Large intestine (tissue), 3 donors: ENCODE data around the gene DLEC1. TPM values are rescaled to one million over a fixed set of nuclear protein-coding genes. Genes with fewer than 3 reads are reported as not detected.

ENCODE experiments used
- DNase-seq, 2 donors: peaks; one replicate each; pipeline versions ENCODE4 v3.0.0 to v3.0.0-alpha.2; 2013
- H3K27ac ChIP-seq: one replicate; pipeline ENCODE4 v1.5.1; 2013; ENCODE audit warnings: low read length
- H3K27me3 ChIP-seq: 2 replicates; pipeline ENCODE4 v1.6.1; 2013; ENCODE audit warnings: low read length; ENCODE audit not compliant: control insufficient read depth, insufficient read depth
- H3K36me3 ChIP-seq: 2 replicates; pipeline ENCODE4 v1.6.1; 2013; ENCODE audit warnings: low read length; ENCODE audit not compliant: control insufficient read depth, insufficient read depth
- H3K4me1 ChIP-seq: one replicate; pipeline ENCODE4 v1.6.1; 2013; ENCODE audit warnings: low read length; ENCODE audit not compliant: control insufficient read depth, insufficient read depth
- H3K4me3 ChIP-seq: one replicate; pipeline ENCODE4 v1.5.1; 2013; ENCODE audit warnings: low read length
- H3K9me3 ChIP-seq: one replicate; pipeline ENCODE4 v1.6.1; 2013; ENCODE audit warnings: mild to moderate bottlenecking, low read depth, low read length, moderate library complexity; ENCODE audit not compliant: control insufficient read depth
- WGBS: methylation state at CpG from one replicate; pipeline ENCODE4 v1.1.5; 2013; ENCODE audit warnings: low lambda C conversion rate; ENCODE audit not compliant: insufficient coverage; 5-methylcytosine and 5-hydroxymethylcytosine counted together
- polyA plus RNA-seq: library from polyadenylated mRNA; unstranded; fragments of 120-200 nt; gene quantifications from one replicate; pipeline ENCODE4 v1.2.1, GENCODE V29; 2013

Gene DLEC1
- polyA plus RNA-seq, 1 donor = 1.2 TPM

GRCh38 chr3:38138349-38139190 is 99.6 kb downstream of the DLEC1 start, which contains the start of gene MYD88:
Gene MYD88 (plus strand): TSS chr3:38138661. CDS start chr3:38138701, 40 bp downstream.
- DNase-seq = peak; percentile 59 to 88
- peaks cover 30% of the 10 kb centered on the region for H3K4me1 ChIP-seq
- H3K36me3 ChIP-seq = peaks cover 28% of the 10 kb centered on the region
- no CpG with 5 or more reads among the region's 65 CpGs for WGBS
- peak within 1 kb of the TSS; percentile 75 for H3K4me3 ChIP-seq
- H3K9me3 ChIP-seq = no peaks in the 10 kb centered on the region
- H3K27me3 ChIP-seq = no peaks in the 10 kb centered on the region
- peak within 1 kb of the TSS; percentile 86 for H3K27ac ChIP-seq

- H3K27ac ChIP-seq = peak overlapping the region; percentile 86
- WGBS = no CpG with 5 or more reads among the region's 8 CpGs
- no peaks in the 10 kb centered on the region for H3K27me3 ChIP-seq
- peaks cover 24% of the 10 kb centered on the region for H3K4me1 ChIP-seq
- no peaks in the 10 kb centered on the region for H3K9me3 ChIP-seq
- peaks cover 23% of the 10 kb centered on the region for H3K36me3 ChIP-seq
- no peak for DNase-seq
- peak overlapping the region; percentile 75 for H3K4me3 ChIP-seq
These were observed 100.2 kb downstream of the DLEC1 start for GRCh38 chr3:38139191-38139590.

- H3K9me3 ChIP-seq = no peaks in the 10 kb centered on the region
- H3K27me3 ChIP-seq = no peaks in the 10 kb centered on the region
- H3K4me3 ChIP-seq = peak overlapping the region; percentile 75
- H3K36me3 ChIP-seq = peaks cover 20% of the 10 kb centered on the region
- H3K4me1 ChIP-seq = peaks cover 19% of the 10 kb centered on the region
- DNase-seq = no peak
- no peak overlapping the region for H3K27ac ChIP-seq
- WGBS = no CpG with 5 or more reads among the region's 7 CpGs
These were observed 100.6 kb downstream of the DLEC1 start for GRCh38 chr3:38139652-38140051.

- Histone ChIP-seq H3K27me3 (no peaks in the 10 kb centered on the region), H3K4me1 (peaks cover 14% of the 10 kb centered on the region), H3K27ac (no peak overlapping the region), H3K4me3 (no peak overlapping the region), H3K9me3 (no peaks in the 10 kb centered on the region), H3K36me3 (peaks cover 20% of the 10 kb centered on the region)
- DNase-seq = no peak
- no CpG with 5 or more reads among the region's 13 CpGs for WGBS
These were observed 101.5 kb downstream of the DLEC1 start for GRCh38 chr3:38140326-38141172.

GRCh38 chr3:38141173-38141951 is 102.4 kb downstream of the DLEC1 start:
- no peak for DNase-seq
- Histone ChIP-seq H3K9me3 (no peaks in the 10 kb centered on the region), H3K27ac (no peak overlapping the region), H3K4me1 (peaks cover 14% of the 10 kb centered on the region), H3K27me3 (no peaks in the 10 kb centered on the region), H3K4me3 (no peak overlapping the region), H3K36me3 (peaks cover 20% of the 10 kb centered on the region)
- WGBS = no CpG with 5 or more reads among the region's 7 CpGs

GRCh38 chr3:38141952-38142273 is 102.9 kb downstream of the DLEC1 start:
- Histone ChIP-seq H3K4me1 (peaks cover 14% of the 10 kb centered on the region), H3K27ac (no peak overlapping the region)
- no CpG with 5 or more reads among the region's 2 CpGs for WGBS

GRCh38 chr3:38142959-38143358 is 104.0 kb downstream of the DLEC1 start:
- Histone ChIP-seq H3K27ac (no peak overlapping the region), H3K27me3 (no peaks in the 10 kb centered on the region), H3K4me1 (peaks cover 10% of the 10 kb centered on the region), H3K9me3 (no peaks in the 10 kb centered on the region), H3K4me3 (no peak overlapping the region), H3K36me3 (peaks cover 20% of the 10 kb centered on the region)
- WGBS = no CpG with 5 or more reads among the region's 1 CpG
- no peak for DNase-seq

More at GRCh38 chr3:38141952-38142273, 102.9 kb downstream of the DLEC1 start:
- Histone ChIP-seq H3K27me3 (no peaks in the 10 kb centered on the region), H3K4me3 (no peak overlapping the region), H3K36me3 (peaks cover 20% of the 10 kb centered on the region), H3K9me3 (no peaks in the 10 kb centered on the region)
- DNase-seq = no peak

- no CpG with 5 or more reads among the region's 3 CpGs for WGBS
- no peak for DNase-seq
- peaks cover 20% of the 10 kb centered on the region for H3K36me3 ChIP-seq
- no peak overlapping the region for H3K27ac ChIP-seq
- H3K4me1 ChIP-seq = peaks cover 8% of the 10 kb centered on the region
- no peaks in the 10 kb centered on the region for H3K27me3 ChIP-seq
- H3K9me3 ChIP-seq = no peaks in the 10 kb centered on the region
- H3K4me3 ChIP-seq = no peak overlapping the region
These were observed 104.5 kb downstream of the DLEC1 start for GRCh38 chr3:38143511-38143910.

- Histone ChIP-seq H3K9me3 (no peaks in the 10 kb centered on the region), H3K27ac (no peak overlapping the region), H3K4me1 (no peaks in the 10 kb centered on the region), H3K27me3 (no peaks in the 10 kb centered on the region), H3K36me3 (peaks cover 10% of the 10 kb centered on the region), H3K4me3 (no peak overlapping the region)
- 92% methylated on average over 2 of the region's 2 CpGs for WGBS
- no peak for DNase-seq
These were observed 107.5 kb downstream of the DLEC1 start for GRCh38 chr3:38146504-38146903.

- H3K27ac ChIP-seq = no peak overlapping the region
- 100% methylated on average over 3 of the region's 3 CpGs for WGBS
These were observed 108.4 kb downstream of the DLEC1 start for GRCh38 chr3:38147421-38147820.

More at GRCh38 chr3:38147421-38147820, 108.4 kb downstream of the DLEC1 start:
- peaks cover 3% of the 10 kb centered on the region for H3K36me3 ChIP-seq
- DNase-seq = no peak
- no peaks in the 10 kb centered on the region for H3K4me1 ChIP-seq
- H3K27me3 ChIP-seq = no peaks in the 10 kb centered on the region
- no peak overlapping the region for H3K4me3 ChIP-seq
- H3K9me3 ChIP-seq = no peaks in the 10 kb centered on the region
